GM18519 (cell line): ENCODE data around the gene DIRAS1.
"Not testable (repeated sequence)": the region's sequence is repeated elsewhere in the genome, so short reads cannot be mapped to it uniquely, and the experiment has no call there.

Source experiments
- ATAC-seq: cut with Tn5 transposase; IDR thresholded peaks from one replicate; pipeline ENCODE4 v1.9.1; 2021; ENCODE audit warnings: mild to moderate bottlenecking, moderate library complexity; ENCODE audit not compliant: unreplicated experiment, low FRiP score

The DIRAS1 gene

GRCh38 chr19:2714531-2715269 is 6.5 kb downstream of the DIRAS1 start:
- no peak for ATAC-seq

- not testable (repeated sequence) for ATAC-seq
These were observed 7.1 kb downstream of the DIRAS1 start for GRCh38 chr19:2714102-2714501.

- ATAC-seq = not testable (repeated sequence)
These were observed 8.0 kb downstream of the DIRAS1 start for GRCh38 chr19:2713170-2713569.

- ATAC-seq = no peak
These were observed 9.3 kb downstream of the DIRAS1 start for GRCh38 chr19:2711875-2712205.

- ATAC-seq = no peak
These were observed 9.8 kb downstream of the DIRAS1 start for GRCh38 chr19:2711172-2711874.

GRCh38 chr19:2706251-2706650 is 14.9 kb downstream of the DIRAS1 start:
- ATAC-seq = no peak

GRCh38 chr19:2703691-2704216 is 17.4 kb downstream of the DIRAS1 start:
- no peak for ATAC-seq

- ATAC-seq = no peak
These were observed 18.1 kb downstream of the DIRAS1 start for GRCh38 chr19:2703077-2703437.

GRCh38 chr19:2702170-2703076 is 18.7 kb downstream of the DIRAS1 start, which contains the start of gene GNG7:
TSS of gene GNG7 (minus strand) at chr19:2702694. CDS start at chr19:2520688, 182,006 bp downstream.
- no peak for ATAC-seq

- no peak for ATAC-seq
These were observed 19.6 kb downstream of the DIRAS1 start for GRCh38 chr19:2701361-2702169.

GRCh38 chr19:2700660-2701360 is 20.4 kb downstream of the DIRAS1 start:
- no peak for ATAC-seq

- no peak for ATAC-seq
These were observed 21.6 kb downstream of the DIRAS1 start for GRCh38 chr19:2699413-2700140.

GRCh38 chr19:2694196-2694595 is 27.0 kb downstream of the DIRAS1 start:
- no peak for ATAC-seq

GRCh38 chr19:2693492-2694160 is 27.5 kb downstream of the DIRAS1 start:
- no peak for ATAC-seq

GRCh38 chr19:2691951-2692350 is 29.2 kb downstream of the DIRAS1 start:
- no peak for ATAC-seq

GRCh38 chr19:2690856-2691255 is 30.3 kb downstream of the DIRAS1 start:
- ATAC-seq = no peak

GRCh38 chr19:2686360-2686759 is 34.8 kb downstream of the DIRAS1 start:
- ATAC-seq = no peak

GRCh38 chr19:2685204-2685704 is 35.9 kb downstream of the DIRAS1 start:
- no peak for ATAC-seq
